ENCODE data around the gene TMCO4.

Gene TMCO4

DNA sequence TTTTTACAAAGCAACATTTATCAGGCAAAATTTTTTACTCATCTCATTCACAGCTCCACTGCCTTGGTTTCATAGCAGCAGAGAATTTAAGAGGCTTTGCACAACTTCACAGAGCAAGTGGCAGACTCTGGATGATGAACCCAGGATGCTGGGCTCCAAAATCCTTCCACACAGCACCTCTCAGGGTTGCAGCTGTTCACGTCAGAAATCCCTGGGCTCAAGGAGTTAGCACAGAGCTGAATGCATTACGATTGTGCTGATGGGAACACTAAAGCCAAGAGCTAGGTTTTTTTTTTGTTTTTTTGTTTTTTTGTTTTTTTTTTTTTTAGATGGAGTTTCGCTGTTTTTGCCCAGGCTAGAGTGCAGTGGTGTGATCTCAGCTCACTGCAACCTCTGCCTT is 137.4 kb downstream of the TMCO4 start:
- no peak for DNase-seq (ENCODE audit: extremely low read depth in 1 of 2, low read depth in 1 of 2)

DNA sequence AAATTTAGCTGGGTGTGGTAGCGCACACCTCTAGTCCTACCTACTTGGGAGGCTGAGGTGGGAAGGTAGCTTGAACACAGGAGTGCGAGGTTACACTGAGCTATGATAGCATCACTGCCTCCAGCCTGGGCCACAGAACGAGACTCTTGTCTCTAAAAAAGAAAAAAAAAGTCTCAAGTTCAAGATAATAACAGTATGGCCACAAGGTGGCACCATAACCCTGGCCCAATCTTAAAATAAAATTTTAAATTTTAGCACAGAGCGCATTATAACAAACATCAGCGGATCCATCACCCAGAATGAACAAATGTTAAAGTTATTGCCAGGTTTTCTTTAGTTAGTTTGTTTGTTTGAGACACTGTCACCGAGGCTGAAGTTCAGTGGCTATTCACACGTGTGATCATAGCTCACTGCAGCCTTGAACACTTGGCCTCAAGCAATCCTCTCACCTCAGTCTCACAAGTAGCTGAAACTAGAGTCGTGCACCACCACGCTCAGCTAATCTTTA is 137.9 kb downstream of the TMCO4 start:
- DNase-seq (ENCODE audit: extremely low read depth in 1 of 2, low read depth in 1 of 2) = no peak

GRCh38 chr1:19658186-19658585 is 141.5 kb downstream of the TMCO4 start:
- no peak for DNase-seq (ENCODE audit: extremely low read depth in 1 of 2, low read depth in 1 of 2)

DNA sequence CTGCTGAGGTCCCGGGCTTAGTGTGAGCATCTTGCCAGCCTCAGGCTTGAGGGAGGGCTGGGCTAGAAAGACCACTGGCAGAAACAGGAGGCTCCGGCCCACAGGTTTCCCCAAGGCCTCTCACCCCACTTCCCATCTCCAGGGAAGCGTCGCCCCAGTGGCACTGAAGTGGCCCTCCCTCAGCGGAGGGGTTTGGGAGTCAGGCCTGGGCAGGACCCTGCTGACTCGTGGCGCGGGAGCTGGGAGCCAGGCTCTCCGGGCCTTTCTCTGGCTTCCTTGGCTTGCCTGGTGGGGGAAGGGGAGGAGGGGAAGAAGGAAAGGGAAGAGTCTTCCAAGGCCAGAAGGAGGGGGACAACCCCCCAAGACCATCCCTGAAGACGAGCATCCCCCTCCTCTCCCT is 142.2 kb downstream of the TMCO4 start:
- DNase-seq (ENCODE audit: extremely low read depth in 1 of 2, low read depth in 1 of 2) = no peak

- no peak for DNase-seq (ENCODE audit: extremely low read depth in 1 of 2, low read depth in 1 of 2)
These were observed 142.8 kb downstream of the TMCO4 start for GRCh38 chr1:19656780-19657466.

GRCh38 chr1:19656134-19656779 is 143.5 kb downstream of the TMCO4 start:
- no peak for DNase-seq (ENCODE audit: extremely low read depth in 1 of 2, low read depth in 1 of 2)

DNA sequence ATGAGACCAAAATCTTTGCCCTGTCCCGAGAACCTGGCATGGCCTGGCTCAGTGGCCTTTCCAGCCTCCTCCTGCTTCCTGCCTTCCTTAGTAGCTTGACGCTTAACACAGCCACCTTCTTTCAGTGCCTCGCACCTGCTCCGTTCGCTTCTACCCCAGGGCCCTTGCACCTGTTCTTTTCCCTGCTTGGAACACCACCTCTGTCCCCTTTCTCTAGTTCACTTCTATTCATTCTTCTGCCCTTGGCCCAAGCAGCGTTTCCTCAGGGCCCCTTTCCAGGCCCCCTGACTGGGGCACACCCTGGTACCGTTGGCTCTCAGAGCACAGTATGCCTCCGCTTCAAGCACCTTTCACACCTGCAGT is 144.0 kb downstream of the TMCO4 start:
- DNase-seq (ENCODE audit: extremely low read depth in 1 of 2, low read depth in 1 of 2) = no peak

DNA sequence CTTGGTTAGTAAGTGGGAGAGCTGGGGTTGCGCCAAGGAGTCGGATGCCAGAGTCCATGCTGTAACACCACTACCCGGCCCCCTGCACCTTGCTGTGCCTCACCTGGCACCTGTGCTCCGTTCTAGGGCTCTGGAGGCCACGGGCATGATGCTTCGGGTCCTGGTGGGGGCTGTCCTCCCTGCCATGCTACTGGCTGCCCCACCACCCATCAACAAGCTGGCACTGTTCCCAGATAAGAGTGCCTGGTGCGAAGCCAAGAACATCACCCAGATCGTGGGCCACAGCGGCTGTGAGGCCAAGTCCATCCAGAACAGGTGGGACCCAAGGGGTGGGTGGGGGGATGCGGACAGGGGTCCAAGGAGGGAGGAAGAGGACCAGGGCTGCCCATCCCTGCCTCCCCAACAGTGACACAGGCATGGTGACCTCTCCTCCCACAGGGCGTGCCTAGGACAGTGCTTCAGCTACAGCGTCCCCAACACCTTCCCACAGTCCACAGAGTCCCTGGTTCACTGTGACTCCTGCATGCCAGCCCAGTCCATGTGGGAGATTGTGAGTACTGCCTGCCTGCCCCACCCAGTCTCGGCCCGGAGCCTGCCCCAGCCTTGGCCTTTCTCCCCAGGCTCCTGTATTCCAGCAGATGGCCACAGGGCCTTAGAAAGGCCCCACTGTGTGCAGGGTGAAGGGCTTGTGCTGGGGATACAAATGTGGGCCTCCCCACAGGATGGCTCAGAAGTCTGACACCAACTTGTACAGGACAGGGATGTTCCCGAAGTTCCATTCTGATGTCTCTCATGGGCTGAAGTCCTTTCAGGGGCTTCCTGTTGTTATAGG is 144.6 kb downstream of the TMCO4 start:
- DNase-seq (ENCODE audit: extremely low read depth in 1 of 2, low read depth in 1 of 2) = no peak

DNA sequence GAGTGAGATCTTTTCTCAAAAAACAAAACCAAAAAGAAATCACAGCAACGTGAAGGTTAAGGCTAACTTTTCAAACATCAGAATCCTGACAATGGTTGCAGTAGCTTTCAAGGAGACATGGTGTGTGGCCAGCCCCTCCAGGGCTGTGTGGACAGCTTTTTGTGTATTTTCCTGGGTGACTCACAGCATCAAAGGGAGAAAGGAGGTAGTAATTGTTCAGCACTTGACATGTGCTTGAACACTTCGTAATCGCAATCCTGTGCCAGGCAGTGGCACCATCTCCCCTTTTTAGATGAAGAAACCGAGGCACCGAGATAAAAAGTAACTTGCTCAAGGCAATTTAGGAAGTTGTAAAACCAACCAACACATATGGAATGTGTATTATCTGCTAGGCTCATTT is 145.3 kb downstream of the TMCO4 start:
- no peak for DNase-seq (ENCODE audit: extremely low read depth in 1 of 2, low read depth in 1 of 2)

DNA sequence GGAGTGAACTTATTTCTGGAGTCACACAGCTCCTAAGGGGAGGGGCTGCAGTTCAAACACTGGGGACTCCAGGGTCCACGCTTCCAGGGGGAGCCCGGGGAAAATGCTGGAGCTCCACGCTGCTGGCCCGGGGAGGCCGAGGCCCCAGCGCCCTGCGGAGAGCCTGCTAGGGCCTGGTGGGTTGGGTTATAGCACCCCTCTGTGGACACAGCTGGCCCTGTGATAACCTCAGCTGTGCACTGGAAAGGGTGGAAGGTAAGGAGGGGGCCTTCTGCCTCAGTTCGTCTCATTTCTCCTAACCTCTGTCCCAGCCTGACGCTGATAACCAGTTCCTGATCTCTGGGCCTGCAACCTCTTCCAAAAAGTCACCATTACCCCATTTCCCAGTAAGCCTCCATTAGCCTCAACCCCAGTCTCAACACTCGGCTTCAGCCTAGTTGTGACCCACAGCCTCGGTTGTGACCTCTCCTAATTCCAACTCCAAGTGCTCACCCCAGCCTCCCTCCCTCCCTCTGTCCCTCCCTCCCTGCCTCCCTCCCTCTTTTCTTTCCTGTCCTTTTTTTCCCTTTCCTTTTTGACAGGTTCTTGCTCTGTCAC is 148.5 kb downstream of the TMCO4 start:
- peak in 1 of 2 donors; percentile 32 for DNase-seq (ENCODE audit: extremely low read depth in 1 of 2, low read depth in 1 of 2)

GRCh38 chr1:19650416-19651140 is 149.1 kb downstream of the TMCO4 start:
- no peak for DNase-seq (ENCODE audit: extremely low read depth in 1 of 2, low read depth in 1 of 2)

DNA sequence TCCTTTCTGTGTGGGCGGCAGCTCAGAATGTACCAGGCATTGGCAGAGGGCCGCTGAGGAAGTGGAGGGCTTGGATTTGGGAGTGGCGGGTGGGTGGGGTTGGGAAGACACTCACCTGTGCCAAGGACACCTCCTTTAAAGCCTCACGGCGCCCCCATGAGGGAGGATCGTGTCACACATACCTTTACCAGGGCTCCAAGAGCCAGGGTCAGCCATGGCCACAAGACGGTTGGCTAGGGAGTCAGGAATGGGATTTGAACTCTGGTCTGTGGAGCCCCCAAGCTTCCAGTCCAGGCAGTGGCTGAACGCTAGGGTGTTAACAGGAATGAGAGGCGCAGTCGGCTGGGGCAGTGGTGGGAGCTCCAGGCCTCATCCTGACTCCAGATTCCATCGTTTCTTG is 151.0 kb downstream of the TMCO4 start:
- no peak for DNase-seq (ENCODE audit: extremely low read depth in 1 of 2, low read depth in 1 of 2)

DNA sequence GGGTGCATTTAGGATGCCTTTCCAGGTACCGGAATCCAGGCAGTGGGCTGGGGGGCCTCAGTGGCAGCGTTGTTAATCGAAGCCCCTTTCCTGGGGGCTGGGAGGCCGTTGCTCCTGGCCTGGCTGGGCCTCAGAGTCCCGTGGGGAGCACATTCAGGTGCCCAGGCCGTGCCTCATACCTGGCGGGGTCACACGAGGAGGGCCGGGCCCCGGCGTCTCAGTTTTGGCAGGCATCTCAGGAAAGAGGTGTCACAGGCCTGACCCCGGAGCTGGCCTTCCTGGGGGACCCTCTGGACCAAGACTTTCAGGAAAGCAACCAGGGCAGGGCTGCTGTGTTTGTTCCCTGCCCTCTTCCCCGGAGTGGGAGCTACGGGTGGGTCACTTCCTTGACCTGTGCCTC is 151.5 kb downstream of the TMCO4 start:
- no peak for DNase-seq (ENCODE audit: extremely low read depth in 1 of 2, low read depth in 1 of 2)

GRCh38 chr1:19647643-19648042 is 152.1 kb downstream of the TMCO4 start:
- DNase-seq (ENCODE audit: extremely low read depth in 1 of 2, low read depth in 1 of 2) = no peak

GRCh38 chr1:19646377-19647319 is 153.1 kb downstream of the TMCO4 start:
- DNase-seq (ENCODE audit: extremely low read depth in 1 of 2, low read depth in 1 of 2) = no peak

DNA sequence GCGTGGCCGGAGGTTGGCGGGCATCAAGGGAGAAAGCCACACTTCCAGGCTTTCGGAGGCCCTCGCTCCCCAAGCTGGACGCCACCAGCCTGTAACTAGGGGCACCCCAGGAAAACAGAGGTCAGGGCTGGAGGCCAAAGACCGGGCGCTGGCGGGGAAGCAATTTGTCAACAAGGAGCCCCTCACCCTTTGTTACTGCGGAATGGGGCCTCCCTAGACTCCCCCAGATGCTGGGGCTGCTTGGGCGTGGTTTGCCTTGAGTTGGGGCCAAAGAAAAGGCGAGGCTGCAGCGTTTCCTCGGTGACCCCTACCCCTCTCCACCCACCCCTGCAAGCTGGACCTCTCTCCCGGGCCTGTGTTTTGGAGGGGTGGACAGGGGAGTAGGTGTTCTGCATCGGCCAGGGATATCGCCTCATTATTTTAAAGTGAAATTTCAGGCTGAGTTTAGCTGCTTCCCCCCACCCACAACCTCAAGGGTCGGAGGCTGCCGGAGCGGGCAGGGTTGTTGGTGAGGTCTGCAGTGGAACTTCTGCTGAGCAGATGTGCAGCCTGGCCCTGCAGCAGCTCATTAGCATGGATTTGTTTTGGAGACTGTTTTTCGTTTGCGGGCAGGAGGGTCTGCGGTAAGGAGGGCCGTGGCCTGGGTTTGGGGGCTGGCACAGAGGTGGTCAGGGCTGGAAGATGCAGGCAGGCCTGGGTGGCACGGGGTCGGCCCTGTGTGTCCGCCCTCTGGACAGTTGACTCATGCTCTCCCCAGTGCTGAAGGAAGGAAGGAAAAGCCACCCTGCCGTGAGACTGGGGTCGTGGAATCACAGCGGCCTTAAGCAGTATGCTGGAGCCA is 154.1 kb downstream of the TMCO4 start:
- DNase-seq (ENCODE audit: extremely low read depth in 1 of 2, low read depth in 1 of 2) = no peak

DNA sequence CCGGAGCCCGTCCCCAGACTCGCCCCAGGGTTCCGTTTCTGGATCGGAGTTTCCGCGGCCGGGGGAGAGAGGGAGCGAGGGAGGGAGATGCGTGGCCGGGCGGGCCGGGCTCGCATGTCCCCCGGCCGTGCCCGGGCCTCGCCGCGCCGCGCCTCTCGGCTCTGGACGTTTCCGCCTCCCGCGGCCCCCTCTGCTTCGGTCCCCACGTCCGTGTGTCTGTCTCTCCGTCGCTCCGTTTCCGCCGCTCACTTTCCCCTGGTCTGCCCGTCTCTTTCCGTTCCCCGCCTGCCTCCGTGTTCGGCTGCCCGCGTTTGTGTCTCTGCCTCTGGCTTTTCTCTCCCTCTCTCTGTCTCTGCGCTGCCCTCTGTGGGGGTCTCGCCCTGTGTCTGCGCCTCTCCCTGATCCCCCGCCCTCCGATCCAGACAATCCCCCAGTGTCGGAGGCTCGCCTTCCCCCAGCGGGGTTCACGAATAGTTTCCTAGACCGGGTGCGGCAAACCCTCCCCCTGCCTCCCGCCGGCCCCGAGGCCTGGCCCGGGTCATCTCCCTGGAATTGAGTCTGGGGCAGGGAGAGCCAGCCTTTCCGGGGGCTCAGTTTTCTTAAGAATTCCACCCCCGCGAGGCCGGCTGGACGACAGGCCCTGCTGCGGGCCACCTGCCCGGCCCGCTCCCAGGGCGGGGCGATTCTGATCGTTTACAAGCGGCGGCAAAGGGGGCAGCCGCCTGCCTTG is 154.9 kb downstream of the TMCO4 start:
- peak in 1 of 2 donors; percentile 34 for DNase-seq (ENCODE audit: extremely low read depth in 1 of 2, low read depth in 1 of 2)

GRCh38 chr1:19644395-19644680 is 155.4 kb downstream of the TMCO4 start:
- DNase-seq (ENCODE audit: extremely low read depth in 1 of 2, low read depth in 1 of 2) = no peak

All from stimulated activated CD8-positive, alpha-beta memory T cell treated with anti-CD3 and anti-CD28 coated beads, Interleukin-7, amount 100 ng/mL, for 48 hours (primary cell).